Neural progenitor cell (in vitro differentiated cells): ENCODE results near the gene GALNT18. TPM values are rescaled to one million over a fixed set of nuclear protein-coding genes. Genes with fewer than 3 reads are reported as not detected.

Experiments
- DNase-seq: peaks from one replicate; pipeline ENCODE4 v3.0.0-alpha.2; 2016; ENCODE audit warnings: low spot score
- H2AFZ ChIP-seq: fragments of 200-600 bp; sonication (generic); replicated peaks from 2 replicates; pipeline ENCODE4 v1.6.1; 2016; ENCODE audit warnings: antibody characterized with exemption
- H3F3A ChIP-seq: fragments of 200-600 bp; sonication (generic); 2 replicates; pipeline ENCODE4 v1.6.1; 2016; ENCODE audit warnings: antibody characterized with exemption, low read depth
- H3K27ac ChIP-seq: fragments of 200-600 bp; sonication (generic); 2 replicates; pipeline ENCODE4 v1.5.1; 2016; ENCODE audit warnings: mild to moderate bottlenecking
- H3K27me3 ChIP-seq: fragments of 200-600 bp; sonication (generic); 2 replicates; pipeline ENCODE4 v1.6.1; 2016; ENCODE audit warnings: mild to moderate bottlenecking, moderate library complexity
- H3K36me3 ChIP-seq: fragments of 200-600 bp; sonication (generic); 2 replicates; pipeline ENCODE4 v1.5.1; 2016
- H3K4me1 ChIP-seq: fragments of 200-600 bp; sonication (generic); 2 replicates; pipeline ENCODE4 v1.6.1; 2016; ENCODE audit warnings: mixed run types
- H3K4me2 ChIP-seq: fragments of 200-600 bp; sonication (generic); 2 replicates; pipeline ENCODE4 v1.6.1; 2016
- H3K4me3 ChIP-seq: fragments of 200-600 bp; sonication (generic); 2 replicates; pipeline ENCODE4 v1.5.1; 2016
- H3K79me2 ChIP-seq: fragments of 200-600 bp; sonication (generic); 2 replicates; pipeline ENCODE4 v1.6.1; 2016; ENCODE audit warnings: low read depth
- H3K9ac ChIP-seq: fragments of 200-600 bp; sonication (generic); 2 replicates; pipeline ENCODE4 v1.6.1; 2016
- H3K9me3 ChIP-seq: fragments of 200-600 bp; sonication (generic); 2 replicates; pipeline ENCODE4 v1.5.1; 2016; ENCODE audit warnings: low read depth
- H4K20me1 ChIP-seq: fragments of 200-600 bp; sonication (generic); 2 replicates; pipeline ENCODE4 v1.6.1; 2016; ENCODE audit warnings: low read depth
- H3K27ac Mint-ChIP-seq: 3 replicates; pipeline ENCODE4 v1.8.0; 2021; ENCODE audit warnings: mixed read lengths
- H3K27me3 Mint-ChIP-seq: 2 replicates; pipeline ENCODE4 v1.8.0; 2022; ENCODE audit warnings: low read depth, mild to moderate bottlenecking, inconsistent platforms, moderate library complexity, mixed read lengths; ENCODE audit not compliant: insufficient read depth
- H3K36me3 Mint-ChIP-seq: 3 replicates; pipeline ENCODE4 v1.8.0; 2021; ENCODE audit warnings: mixed read lengths
- H3K4me1 Mint-ChIP-seq: 3 replicates; pipeline ENCODE4 v1.8.0; 2021; ENCODE audit warnings: mixed read lengths
- H3K4me3 Mint-ChIP-seq: 3 replicates; pipeline ENCODE4 v1.8.0; 2021; ENCODE audit warnings: mild to moderate bottlenecking, moderate library complexity, mixed read lengths
- H3K9me3 Mint-ChIP-seq: 3 replicates; pipeline ENCODE4 v1.8.0; 2020; ENCODE audit warnings: mixed read lengths
- CTCF ChIP-seq: fragments of 200-600 bp; sonication (generic); IDR thresholded peaks from 2 replicates; pipeline ENCODE4 v1.5.1; 2017; ENCODE audit warnings: antibody characterized with exemption, mild to moderate bottlenecking
- EZH2 ChIP-seq: fragments of 200-600 bp; sonication (generic); IDR thresholded peaks from 2 replicates; pipeline ENCODE4 v1.6.1; 2017; ENCODE audit warnings: antibody characterized with exemption, mild to moderate bottlenecking, moderate library complexity
- EZH2phosphoT487 ChIP-seq: fragments of 200-600 bp; sonication (generic); IDR thresholded peaks from 2 replicates; pipeline ENCODE4 v1.6.1; 2017; ENCODE audit warnings: antibody characterized with exemption
- total RNA-seq: library from RNA; depleted of rRNA; stranded (reverse); fragments of >200 nt; gene quantifications from 2 replicates; pipeline ENCODE4 v1.2.3, GENCODE V29; 2015; ENCODE audit warnings: low replicate concordance

The GALNT18 gene
- total RNA-seq, 1 donor from 2014 or later: 2.4 TPM

GRCh38 chr11:11253497-11253896 is 368.3 kb downstream of the GALNT18 start:
- H2AFZ ChIP-seq: peak overlapping the region; percentile 76
- no peaks in the 10 kb centered on the region for H3K27me3 ChIP-seq
- Mint-ChIP-seq H3K4me3 (no peak overlapping the region), H3K27ac (peak overlapping the region; percentile 19), H3K9me3 (no peaks in the 10 kb centered on the region), H3K27me3 (peaks cover 8% of the 10 kb centered on the region), H3K4me1 (peaks cover 3% of the 10 kb centered on the region), H3K36me3 (no peaks in the 10 kb centered on the region)
- H3F3A ChIP-seq: no peaks in the 10 kb centered on the region
- no peak overlapping the region for H3K4me3 ChIP-seq
- H3K27ac ChIP-seq: no peak overlapping the region
- DNase-seq: no peak
- H3K9ac ChIP-seq: no peak overlapping the region
- no peaks in the 10 kb centered on the region for H3K36me3 ChIP-seq
- H3K9me3 ChIP-seq: no peaks in the 10 kb centered on the region
- no peaks in the 10 kb centered on the region for H3K79me2 ChIP-seq
- no peaks in the 10 kb centered on the region for H3K4me1 ChIP-seq
- no peaks in the 10 kb centered on the region for H4K20me1 ChIP-seq
- TF ChIP-seq EZH2 (no peak), EZH2phosphoT487 (no peak), CTCF (no peak)
- H3K4me2 ChIP-seq: no peak overlapping the region

- Mint-ChIP-seq H3K9me3 (peaks cover under 1% of the 10 kb centered on the region), H3K4me1 (peaks cover 3% of the 10 kb centered on the region), H3K27ac (peak overlapping the region; percentile 65), H3K4me3 (no peak overlapping the region), H3K27me3 (peaks cover 4% of the 10 kb centered on the region), H3K36me3 (no peaks in the 10 kb centered on the region)
- no peaks in the 10 kb centered on the region for H3K4me1 ChIP-seq
- H3K27me3 ChIP-seq: no peaks in the 10 kb centered on the region
- H3K9me3 ChIP-seq: no peaks in the 10 kb centered on the region
- no peak for DNase-seq
- H3K79me2 ChIP-seq: no peaks in the 10 kb centered on the region
- no peak overlapping the region for H3K4me3 ChIP-seq
- no peak overlapping the region for H3K27ac ChIP-seq
- H4K20me1 ChIP-seq: no peaks in the 10 kb centered on the region
- H3K4me2 ChIP-seq: no peak overlapping the region
- no peaks in the 10 kb centered on the region for H3K36me3 ChIP-seq
- H2AFZ ChIP-seq: no peak overlapping the region
- H3F3A ChIP-seq: peaks cover 4% of the 10 kb centered on the region
- no peak overlapping the region for H3K9ac ChIP-seq
- no peak for TF ChIP-seq EZH2phosphoT487
- no peak for TF ChIP-seq EZH2
- no peak for TF ChIP-seq CTCF
Observed at GRCh38 chr11:11252403-11252802, 369.4 kb downstream of the GALNT18 start.

GRCh38 chr11:11251394-11251970 is 370.3 kb downstream of the GALNT18 start:
- H3K27me3 Mint-ChIP-seq: peaks cover 12% of the 10 kb centered on the region
- no peak overlapping the region for H3K27ac Mint-ChIP-seq
- no peak overlapping the region for H2AFZ ChIP-seq
- H4K20me1 ChIP-seq: no peaks in the 10 kb centered on the region
- H3K36me3 Mint-ChIP-seq: no peaks in the 10 kb centered on the region
- peaks cover 8% of the 10 kb centered on the region for H3K9me3 Mint-ChIP-seq
- TF ChIP-seq EZH2: no peak
- TF ChIP-seq EZH2phosphoT487: no peak
- TF ChIP-seq CTCF: no peak
- no peaks in the 10 kb centered on the region for H3K9me3 ChIP-seq
- no peaks in the 10 kb centered on the region for H3K27me3 ChIP-seq
- no peak overlapping the region for H3K9ac ChIP-seq
- H3K4me2 ChIP-seq: no peak overlapping the region
- no peaks in the 10 kb centered on the region for H3K36me3 ChIP-seq
- peaks cover 3% of the 10 kb centered on the region for H3K4me1 Mint-ChIP-seq
- no peaks in the 10 kb centered on the region for H3K79me2 ChIP-seq
- no peaks in the 10 kb centered on the region for H3K4me1 ChIP-seq
- no peak overlapping the region for H3K4me3 ChIP-seq
- no peak overlapping the region for H3K4me3 Mint-ChIP-seq
- DNase-seq: no peak
- H3K27ac ChIP-seq: no peak overlapping the region
- H3F3A ChIP-seq: peaks cover 8% of the 10 kb centered on the region
